ENCODE measurements around the gene VAMP8. TPM values are rescaled to one million over a fixed set of nuclear protein-coding genes. Genes with fewer than 3 reads are reported as not detected.

VAMP8 gene
- total and polyA plus RNA-seq, 4 donors: 29.2 to 140 (median 79.4) TPM

- DNase-seq (ENCODE audit: low spot score): no peak
- Histone ChIP-seq H3K27me3 (ENCODE audit: control insufficient read depth in 4 of 4, insufficient read depth in 4 of 4, low read length in 3 of 4) (no peaks in the 10 kb centered on the region), H3K4me1 (ENCODE audit: control insufficient read depth in 4 of 4, insufficient read depth in 4 of 4, low read length in 3 of 4) (peaks cover 0 to 12% (median 11%) of the 10 kb centered on the region in 4 donors), H3K4me3 (ENCODE audit: low read depth in 1 of 3, low read length in 3 of 3) (no peak overlapping the region), H3K9ac (ENCODE audit: low read depth in 1 of 2, low read length in 2 of 2) (no peak overlapping the region), H3K36me3 (ENCODE audit: control insufficient read depth in 4 of 4, insufficient read depth in 3 of 4, low read depth in 1 of 4, low read length in 3 of 4) (peaks cover 17 to 51% (median 39%) of the 10 kb centered on the region in 4 donors), H3K27ac (ENCODE audit: low read depth in 1 of 2, low read length in 2 of 2) (no peak overlapping the region), H3K9me3 (ENCODE audit: control insufficient read depth in 4 of 4, low read length in 3 of 4) (no peaks in the 10 kb centered on the region)
- 82% methylated on average over 1 of the region's 1 CpG for WGBS
- TF ChIP-seq JUND (IDR thresholded peaks at IDR 0.05): no peak
- TF ChIP-seq SP1 (IDR thresholded peaks at IDR 0.05): no peak
- no peak for TF ChIP-seq CTCF (IDR thresholded peaks at IDR 0.05; ENCODE audit: low read depth, low read length, missing input control)
- no peak for TF ChIP-seq MAX (IDR thresholded peaks at IDR 0.05)
- no peak for TF ChIP-seq ATF3 (IDR thresholded peaks at IDR 0.05)
- no peak for TF ChIP-seq ZBTB33 (IDR thresholded peaks at IDR 0.05)
- no peak for TF ChIP-seq EGR1 (IDR thresholded peaks at IDR 0.05; ENCODE audit: low read depth in 2 of 2)
- no peak for TF ChIP-seq TAF1 (conservative IDR thresholded peaks at IDR 0.05)
- TF ChIP-seq NR2F2 (IDR thresholded peaks at IDR 0.05): no peak
- TF ChIP-seq HNF4A (conservative IDR thresholded peaks at IDR 0.05): no peak
- TF ChIP-seq REST (IDR thresholded peaks at IDR 0.05): no peak
- no peak for TF ChIP-seq FOXA2 (IDR thresholded peaks at IDR 0.05)
- TF ChIP-seq HNF4G (IDR thresholded peaks at IDR 0.05): no peak
- TF ChIP-seq RAD21 (IDR thresholded peaks at IDR 0.05): no peak
- no peak for TF ChIP-seq FOXA1 (IDR thresholded peaks at IDR 0.05)
- TF ChIP-seq GABPA (IDR thresholded peaks at IDR 0.05 in 1 of 2, conservative IDR thresholded peaks at IDR 0.05 in 1 of 2): no peak
- TF ChIP-seq RXRA (IDR thresholded peaks at IDR 0.05): no peak
- TF ChIP-seq YY1 (IDR thresholded peaks at IDR 0.05): no peak
Observed at GRCh38 chr2:85621338-85621737, 44.0 kb downstream of the VAMP8 start.
